NT2/D1 (cell line): ENCODE results near the gene ZFYVE19.
A peak's percentile ranks its signal among the peaks of the same experiment; 100 is the strongest.

Source experiments
- DNase-seq: peaks from one replicate; pipeline ENCODE4 v3.0.0-alpha.2; 2011; ENCODE audit warnings: low read depth, low spot score
- H3K27me3 ChIP-seq: 2 replicates; pipeline ENCODE4 v1.6.0; 2011; ENCODE audit warnings: mild to moderate bottlenecking; ENCODE audit not compliant: insufficient read length, insufficient read depth
- H3K36me3 ChIP-seq: 2 replicates; pipeline ENCODE4 v1.6.1; 2011; ENCODE audit warnings: mild to moderate bottlenecking, low read length, mixed read lengths; ENCODE audit not compliant: insufficient read depth, insufficient read length
- H3K4me1 ChIP-seq: 2 replicates; pipeline ENCODE4 v1.5.1; 2011; ENCODE audit not compliant: insufficient read depth, insufficient read length
- H3K4me3 ChIP-seq: 2 replicates; pipeline ENCODE4 v1.5.1; 2011; ENCODE audit warnings: low read depth; ENCODE audit not compliant: insufficient read length
- H3K9ac ChIP-seq: 2 replicates; pipeline ENCODE4 v1.6.0; 2011; ENCODE audit warnings: low read depth; ENCODE audit not compliant: insufficient read length
- H3K9me3 ChIP-seq: 2 replicates; pipeline ENCODE4 v1.5.1; 2011; ENCODE audit warnings: mild to moderate bottlenecking, low read length; ENCODE audit not compliant: insufficient read depth
- SUZ12 ChIP-seq: IDR thresholded peaks from 2 replicates; pipeline ENCODE4 v1.6.1; 2011; ENCODE audit not compliant: insufficient read length, insufficient read depth; ENCODE audit errors: extremely low read depth
- YY1 ChIP-seq: IDR thresholded peaks from 2 replicates; pipeline ENCODE4 v1.6.1; 2011; ENCODE audit not compliant: insufficient read length, insufficient read depth
- ZNF274 ChIP-seq: IDR thresholded peaks from 2 replicates; pipeline ENCODE4 v1.6.1; 2011; ENCODE audit warnings: mild to moderate bottlenecking, low read depth, low read length

ZFYVE19 gene

GRCh38 chr15:40845036-40845435 lies 38.1 kb downstream of the ZFYVE19 start:
- Histone ChIP-seq H3K9ac (peak overlapping the region; percentile 80), H3K36me3 (no peaks in the 10 kb centered on the region), H3K27me3 (peaks cover 32% of the 10 kb centered on the region), H3K4me1 (peaks cover 18% of the 10 kb centered on the region), H3K9me3 (no peaks in the 10 kb centered on the region), H3K4me3 (peak overlapping the region; percentile 67)
- no peak for TF ChIP-seq SUZ12
- no peak for TF ChIP-seq ZNF274
- no peak for TF ChIP-seq YY1
- DNase-seq = no peak

- TF ChIP-seq SUZ12 = no peak
- TF ChIP-seq ZNF274 = no peak
- no peak for TF ChIP-seq YY1
- Histone ChIP-seq H3K9ac (no peak overlapping the region), H3K4me1 (peaks cover 18% of the 10 kb centered on the region), H3K27me3 (peaks cover 32% of the 10 kb centered on the region), H3K36me3 (peaks cover 5% of the 10 kb centered on the region), H3K4me3 (no peak overlapping the region), H3K9me3 (no peaks in the 10 kb centered on the region)
- DNase-seq = peak; percentile 39
Measured at GRCh38 chr15:40845511-40846284, 38.8 kb downstream of the ZFYVE19 start.

GRCh38 chr15:40846841-40847222 lies 39.9 kb downstream of the ZFYVE19 start:
- TF ChIP-seq YY1 (no peak), ZNF274 (no peak), SUZ12 (no peak)
- H3K27me3 ChIP-seq = peaks cover 28% of the 10 kb centered on the region
- H3K9me3 ChIP-seq = no peaks in the 10 kb centered on the region
- H3K36me3 ChIP-seq = peaks cover 6% of the 10 kb centered on the region
- DNase-seq = no peak
- peaks cover 18% of the 10 kb centered on the region for H3K4me1 ChIP-seq
- no peak overlapping the region for H3K9ac ChIP-seq
- H3K4me3 ChIP-seq = no peak overlapping the region

- Histone ChIP-seq H3K9ac (no peak overlapping the region), H3K4me1 (peaks cover 18% of the 10 kb centered on the region), H3K36me3 (peaks cover 6% of the 10 kb centered on the region), H3K27me3 (peaks cover 23% of the 10 kb centered on the region), H3K4me3 (no peak overlapping the region), H3K9me3 (no peaks in the 10 kb centered on the region)
- DNase-seq = peak; percentile 36
- no peak for TF ChIP-seq ZNF274
- no peak for TF ChIP-seq YY1
- TF ChIP-seq SUZ12 = no peak
Measured at GRCh38 chr15:40847223-40847961, 40.5 kb downstream of the ZFYVE19 start.

- TF ChIP-seq YY1 (no peak), SUZ12 (no peak), ZNF274 (no peak)
- no peak for DNase-seq
- no peak overlapping the region for H3K9ac ChIP-seq
- no peaks in the 10 kb centered on the region for H3K27me3 ChIP-seq
- no peaks in the 10 kb centered on the region for H3K9me3 ChIP-seq
- H3K4me1 ChIP-seq = peaks cover 12% of the 10 kb centered on the region
- no peak overlapping the region for H3K4me3 ChIP-seq
- H3K36me3 ChIP-seq = peaks cover 30% of the 10 kb centered on the region
Measured at GRCh38 chr15:40850576-40851112, 43.8 kb downstream of the ZFYVE19 start.

- DNase-seq = no peak
- H3K4me3 ChIP-seq = no peak overlapping the region
- peaks cover 44% of the 10 kb centered on the region for H3K36me3 ChIP-seq
- H3K27me3 ChIP-seq = no peaks in the 10 kb centered on the region
- TF ChIP-seq YY1 = no peak
- H3K9ac ChIP-seq = no peak overlapping the region
- no peaks in the 10 kb centered on the region for H3K9me3 ChIP-seq
- H3K4me1 ChIP-seq = peaks cover 5% of the 10 kb centered on the region
Measured at GRCh38 chr15:40852529-40852928, 45.6 kb downstream of the ZFYVE19 start.

GRCh38 chr15:40853241-40853890 lies 46.5 kb downstream of the ZFYVE19 start:
- H3K9me3 ChIP-seq = no peaks in the 10 kb centered on the region
- H3K9ac ChIP-seq = no peak overlapping the region
- H3K4me3 ChIP-seq = no peak overlapping the region
- TF ChIP-seq YY1 = no peak
- TF ChIP-seq ZNF274 = no peak
- no peak for TF ChIP-seq SUZ12
- H3K27me3 ChIP-seq = no peaks in the 10 kb centered on the region
- H3K4me1 ChIP-seq = peaks cover 6% of the 10 kb centered on the region
- DNase-seq = no peak
- peaks cover 44% of the 10 kb centered on the region for H3K36me3 ChIP-seq
